ENCODE measurements around the gene MYO7B.

GRCh38 chr2:127560201-127560930, 24.9 kb downstream of the MYO7B start:
- TF ChIP-seq, protein P1, sequence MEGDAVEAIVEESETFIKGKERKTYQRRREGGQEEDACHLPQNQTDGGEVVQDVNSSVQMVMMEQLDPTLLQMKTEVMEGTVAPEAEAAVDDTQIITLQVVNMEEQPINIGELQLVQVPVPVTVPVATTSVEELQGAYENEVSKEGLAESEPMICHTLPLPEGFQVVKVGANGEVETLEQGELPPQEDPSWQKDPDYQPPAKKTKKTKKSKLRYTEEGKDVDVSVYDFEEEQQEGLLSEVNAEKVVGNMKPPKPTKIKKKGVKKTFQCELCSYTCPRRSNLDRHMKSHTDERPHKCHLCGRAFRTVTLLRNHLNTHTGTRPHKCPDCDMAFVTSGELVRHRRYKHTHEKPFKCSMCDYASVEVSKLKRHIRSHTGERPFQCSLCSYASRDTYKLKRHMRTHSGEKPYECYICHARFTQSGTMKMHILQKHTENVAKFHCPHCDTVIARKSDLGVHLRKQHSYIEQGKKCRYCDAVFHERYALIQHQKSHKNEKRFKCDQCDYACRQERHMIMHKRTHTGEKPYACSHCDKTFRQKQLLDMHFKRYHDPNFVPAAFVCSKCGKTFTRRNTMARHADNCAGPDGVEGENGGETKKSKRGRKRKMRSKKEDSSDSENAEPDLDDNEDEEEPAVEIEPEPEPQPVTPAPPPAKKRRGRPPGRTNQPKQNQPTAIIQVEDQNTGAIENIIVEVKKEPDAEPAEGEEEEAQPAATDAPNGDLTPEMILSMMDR (IDR thresholded peaks at IDR 0.05), result no peak
- TF ChIP-seq POLR2A (IDR thresholded peaks at IDR 0.05; ENCODE audit: low read length), result no peak
- TF ChIP-seq, protein P2, sequence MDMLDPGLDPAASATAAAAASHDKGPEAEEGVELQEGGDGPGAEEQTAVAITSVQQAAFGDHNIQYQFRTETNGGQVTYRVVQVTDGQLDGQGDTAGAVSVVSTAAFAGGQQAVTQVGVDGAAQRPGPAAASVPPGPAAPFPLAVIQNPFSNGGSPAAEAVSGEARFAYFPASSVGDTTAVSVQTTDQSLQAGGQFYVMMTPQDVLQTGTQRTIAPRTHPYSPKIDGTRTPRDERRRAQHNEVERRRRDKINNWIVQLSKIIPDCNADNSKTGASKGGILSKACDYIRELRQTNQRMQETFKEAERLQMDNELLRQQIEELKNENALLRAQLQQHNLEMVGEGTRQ (IDR thresholded peaks at IDR 0.05), result no peak

All from A549 (cell line).